Endothelial cell of umbilical vein (primary cell): Measurements from ENCODE around the gene RFC5. TPM values are rescaled to one million over a fixed set of nuclear protein-coding genes. Genes with fewer than 3 reads are reported as not detected.

Experiments used
- BruUV-seq: library from RNA; stranded (reverse); fragments of 400-500 nt; replicated peaks from 2 replicates; lab custom pipeline; 2021; lab: Mats Ljungman, UMichigan
- CTCF ChIA-PET: fragments of 300-600, 350-600 bp; sonication (Branson Sonifier 250); formaldehyde crosslinking; loops from one replicate; lab custom pipeline; 2021; ENCODE audit warnings: antibody characterized with exemption, inconsistent platforms; lab: Charles Lee
- POLR2A ChIA-PET: fragments of 300-600, 350-600 bp; sonication (Branson Sonifier 250); formaldehyde crosslinking; loops from one replicate; lab custom pipeline; 2021; ENCODE audit warnings: antibody characterized with exemption, inconsistent platforms; lab: Charles Lee
- DNase-seq: peaks from one replicate; pipeline ENCODE4 v3.0.0-alpha.2; 2011; ENCODE audit warnings: low read depth, low spot score
- FAIRE-seq: peaks from 2 replicates; lab custom pipeline; 2011; peaks lifted over from hg19 to GRCh38; lab: Jason Lieb, UNC
- H2AFZ ChIP-seq: 2 replicates; pipeline ENCODE4 v1.6.0; 2012; ENCODE audit warnings: low read depth, low read length, control low read depth, inconsistent platforms
- H3K27ac ChIP-seq: 2 replicates; pipeline ENCODE4 v1.5.1; 2011; ENCODE audit warnings: low read depth, mild to moderate bottlenecking, control low read depth, low read length, moderate library complexity; ENCODE audit not compliant: insufficient read depth
- H3K27me3 ChIP-seq, 2 experiments: 2 replicates each; pipeline versions ENCODE4 v1.6.0 to v1.6.1; 2011; ENCODE audit warnings: low read length in 2 of 2, mixed read lengths in 1 of 2; ENCODE audit not compliant: control insufficient read depth in 2 of 2, insufficient read depth in 2 of 2
- H3K36me3 ChIP-seq, 2 experiments: 2 replicates in 1 of 2; 3 replicates in 1 of 2; pipeline ENCODE4 v1.5.1; 2011; ENCODE audit warnings: low read length in 2 of 2, mild to moderate bottlenecking in 1 of 2, moderate library complexity in 1 of 2; ENCODE audit not compliant: control insufficient read depth in 2 of 2, insufficient read depth in 2 of 2; ENCODE audit errors: extremely low read depth in 1 of 2
- H3K4me1 ChIP-seq: 3 replicates; pipeline ENCODE4 v1.5.1; 2011; ENCODE audit warnings: mild to moderate bottlenecking, low read length; ENCODE audit not compliant: control insufficient read depth, insufficient read depth; ENCODE audit errors: extremely low read depth
- H3K4me2 ChIP-seq: 2 replicates; pipeline ENCODE4 v1.6.1; 2011; ENCODE audit warnings: low read length, control low read depth, mixed read lengths; ENCODE audit not compliant: insufficient read depth
- H3K4me3 ChIP-seq, 3 experiments: fragments of 200-600 bp in 1 of 3; sonication (generic), shearing (Covaris generic) in 1 of 3; replicated peaks in 1 of 3; 2 replicates each; pipeline ENCODE4 v1.5.1; 2011 to 2016; ENCODE audit warnings: control low read depth in 3 of 3, low read length in 3 of 3, mild to moderate bottlenecking in 2 of 3, inconsistent platforms in 1 of 3, low read depth in 1 of 3, moderate library complexity in 1 of 3; ENCODE audit not compliant: insufficient read depth in 1 of 3
- H3K79me2 ChIP-seq: 2 replicates; pipeline ENCODE4 v1.6.0; 2012; ENCODE audit warnings: low read length, inconsistent platforms; ENCODE audit not compliant: control insufficient read depth, insufficient read depth
- H3K9ac ChIP-seq: replicated peaks from 2 replicates; pipeline ENCODE3; 2011; ENCODE audit warnings: low read length, control low read depth; ENCODE audit not compliant: insufficient read depth; ENCODE audit errors: extremely low read depth
- H3K9me1 ChIP-seq: replicated peaks from 3 replicates; pipeline ENCODE4 v1.6.0; 2011; ENCODE audit warnings: mild to moderate bottlenecking, low read length; ENCODE audit not compliant: control insufficient read depth, insufficient read depth; ENCODE audit errors: extremely low read depth
- H3K9me3 ChIP-seq: replicated peaks from 2 replicates; pipeline ENCODE4 v1.5.1; 2012; ENCODE audit warnings: low read length, inconsistent platforms; ENCODE audit not compliant: control insufficient read depth, insufficient read depth
- H4K20me1 ChIP-seq: replicated peaks from 2 replicates; pipeline ENCODE3; 2011; ENCODE audit warnings: mild to moderate bottlenecking, low read length; ENCODE audit not compliant: control insufficient read depth, insufficient read depth; ENCODE audit errors: extremely low read depth
- CTCF ChIP-seq, 2 donors: IDR thresholded peaks; 1 replicate in 1 of 2; 2 replicates in 1 of 2; pipeline ENCODE4 v1.5.1; 2011; ENCODE audit warnings: low read length in 2 of 2, mild to moderate bottlenecking in 2 of 2, moderate library complexity in 2 of 2, control low read depth in 1 of 2, inconsistent platforms in 1 of 2, low read depth in 1 of 2; ENCODE audit not compliant: insufficient read depth in 1 of 2; ENCODE audit errors: extremely low read depth in 1 of 2
- EZH2 ChIP-seq: IDR thresholded peaks from 2 replicates; pipeline ENCODE4 v1.6.1; 2012; ENCODE audit warnings: borderline replicate concordance, low read depth, mild to moderate bottlenecking, moderate library complexity, low read length, inconsistent platforms; ENCODE audit not compliant: severe bottlenecking
- FOS ChIP-seq: IDR thresholded peaks from 2 replicates; pipeline ENCODE4 v1.6.1; 2011; ENCODE audit warnings: mild to moderate bottlenecking, low read length, moderate library complexity, borderline replicate concordance; ENCODE audit not compliant: insufficient read depth
- GATA2 ChIP-seq: IDR thresholded peaks from 2 replicates; pipeline ENCODE4 v1.7.0; 2011; ENCODE audit warnings: low read depth, mild to moderate bottlenecking, moderate library complexity, mixed read lengths, low read length; ENCODE audit not compliant: insufficient read length, insufficient read depth
- JUN ChIP-seq: IDR thresholded peaks from 2 replicates; pipeline ENCODE4 v1.6.1; 2011; ENCODE audit warnings: borderline replicate concordance, low read depth; ENCODE audit not compliant: insufficient read length, insufficient read depth
- MAX ChIP-seq: IDR thresholded peaks from 2 replicates; pipeline ENCODE4 v1.6.1; 2011; ENCODE audit not compliant: insufficient read depth, insufficient read length
- MYC ChIP-seq: IDR thresholded peaks from one replicate; pipeline ENCODE4 v1.6.1; 2011; ENCODE audit warnings: mild to moderate bottlenecking, low read depth, low read length
- POLR2A ChIP-seq: IDR thresholded peaks from 2 replicates; pipeline ENCODE4 v1.6.1; 2012; ENCODE audit warnings: low read depth, mild to moderate bottlenecking, control low read depth, low read length
- POLR2AphosphoS5 ChIP-seq: IDR thresholded peaks from 2 replicates; pipeline ENCODE4 v1.6.1; 2012; ENCODE audit warnings: low read depth, mild to moderate bottlenecking, control low read depth, low read length, moderate library complexity; ENCODE audit not compliant: insufficient read depth
- dilution Hi-C: fragments of 300-500 bp; cut with MboI; formaldehyde crosslinking; loops from one replicate; pipeline ENCODE4 v1.15.0; 2019; ENCODE audit warnings: low sequenced_read_pairs; ENCODE audit not compliant: extremely low pct_ligation_motif_present
- intact Hi-C: fragments of 100-400 bp; cut with micrococcal nuclease; formaldehyde crosslinking; loops from one replicate; pipeline ENCODE4 v1.10.0; 2022
- polyA plus RNA-seq, 4 experiments: library from polyadenylated mRNA; depleted of rRNA in 3 of 4; stranded (reverse) in 3 of 4; unstranded in 1 of 4; fragments of >200 nt; gene quantifications; 2 replicates each; pipeline versions ENCODE4 v1.2.1 to v1.2.3, GENCODE V29; 2011 to 2012; ENCODE audit warnings: missing spikeins in 1 of 4
- total RNA-seq: library from RNA; stranded (reverse); gene quantifications from 2 replicates; pipeline ENCODE4 v1.2.3, GENCODE V29; 2021

The RFC5 gene
- total and polyA plus RNA-seq, 2 donors (not counting 3 experiments of a cell fraction or from before 2014, with no cell fraction given): 18.1 to 23.3 TPM

GRCh38 chr12:118064608-118065007 is 48.1 kb downstream of the RFC5 start:
- Histone ChIP-seq H3K27me3 (no peaks in the 10 kb centered on the region), H2AFZ (no peak overlapping the region), H4K20me1 (no peaks in the 10 kb centered on the region), H3K9me3 (no peaks in the 10 kb centered on the region), H3K27ac (no peak overlapping the region), H3K79me2 (peaks cover 15% of the 10 kb centered on the region), H3K9ac (no peak overlapping the region), H3K36me3 (peaks cover 0 to 5% of the 10 kb centered on the region in 2 experiments), H3K4me2 (no peak overlapping the region), H3K4me1 (peaks cover 11% of the 10 kb centered on the region), H3K4me3 (no peak overlapping the region), H3K9me1 (no peaks in the 10 kb centered on the region)
- TF ChIP-seq CTCF (IDR thresholded peaks at IDR 0.05; ENCODE audit: extremely low read depth in 1 of 2, insufficient read depth in 1 of 2, low read depth in 1 of 2, low read length in 2 of 2): peak in 1 of 2 donors; percentile 11
- no peak for TF ChIP-seq MYC
- POLR2A ChIA-PET: no interaction called here
- CTCF ChIA-PET: interaction anchor here (0.8 to 3.2 kb wide), 12 partner anchors 9 to 1114 kb away, joined by 3 to 14 read pairs (median 4); partner anchors contain the start of genes HSPB8 and PEBP1
- intact Hi-C loops (no loop called here), dilution Hi-C loops (no loop called here)
- FAIRE-seq (peak; percentile 49), DNase-seq (peak; percentile 9)
- BruUV-seq: no TSS peak

- DNase-seq (no peak), FAIRE-seq (no peak)
- no TSS peak for BruUV-seq
- TF ChIP-seq EZH2 (no peak), JUN (no peak), MYC (no peak), CTCF (IDR thresholded peaks at IDR 0.05; ENCODE audit: extremely low read depth in 1 of 2, insufficient read depth in 1 of 2, low read depth in 1 of 2, low read length in 2 of 2) (no peak), GATA2 (no peak), POLR2AphosphoS5 (no peak), FOS (no peak), MAX (no peak), POLR2A (no peak)
- Histone ChIP-seq H3K27me3 (no peaks in the 10 kb centered on the region), H3K9me1 (no peaks in the 10 kb centered on the region), H4K20me1 (no peaks in the 10 kb centered on the region), H2AFZ (no peak overlapping the region), H3K4me3 (no peak overlapping the region), H3K79me2 (peaks cover 10% of the 10 kb centered on the region), H3K4me1 (peaks cover 9% of the 10 kb centered on the region), H3K27ac (no peak overlapping the region), H3K36me3 (peaks cover 0 to 5% of the 10 kb centered on the region in 2 experiments), H3K4me2 (no peak overlapping the region), H3K9me3 (no peaks in the 10 kb centered on the region), H3K9ac (no peak overlapping the region)
- intact Hi-C loops (no loop called here), dilution Hi-C loops (no loop called here)
- ChIA-PET POLR2A (no interaction called here), CTCF (interaction anchor here (1.1 to 3.2 kb wide), 8 partner anchors 10 to 1113 kb away, joined by 3 to 14 read pairs (median 4); partner anchors contain the start of genes HSPB8 and PEBP1)
Observed at GRCh38 chr12:118065380-118065779, 48.9 kb downstream of the RFC5 start.
